ENCODE data around the gene PDE3B. TPM values are rescaled to one million over a fixed set of nuclear protein-coding genes. Genes with fewer than 3 reads are reported as not detected.
"Not testable (repeated sequence)": the region's sequence is repeated elsewhere in the genome, so short reads cannot be mapped to it uniquely, and the experiment has no call there.

PDE3B gene
- total and polyA plus RNA-seq, 7 donors, result 0.11 to 0.59 (median 0.30) TPM

- H3K27ac ChIP-seq, result no peak overlapping the region
- 78 to 85% (median 78%) methylated on average over 3 of the region's 3 CpGs for WGBS, 3 donors
- intact Hi-C loops (cut with DNase I), result no loop called here
Observed at GRCh38 chr11:14626650-14627049, 17.0 kb upstream of the PDE3B start.

GRCh38 chr11:14633506-14634224, 9.9 kb upstream of the PDE3B start:
- WGBS, 3 donors, result 86 to 97% (median 96%) methylated on average over 7 to 20 of the region's 26 CpGs
- intact Hi-C loops (cut with DNase I), result not testable (repeated sequence)

More at GRCh38 chr11:14626650-14627049, 17.0 kb upstream of the PDE3B start:
- ATAC-seq (no peak), DNase-seq (no peak)
- Histone ChIP-seq H3K4me3 (no peak overlapping the region), H3K36me3 (ENCODE audit: insufficient read depth in 1 of 2, low read depth in 1 of 2) (no peaks in the 10 kb centered on the region), H3K9me3 (no peaks in the 10 kb centered on the region), H3K4me1 (no peaks in the 10 kb centered on the region), H3K27me3 (ENCODE audit: insufficient read depth in 3 of 3, low read length in 2 of 3) (no peaks in the 10 kb centered on the region)
- no peak for TF ChIP-seq CTCF (IDR thresholded peaks at IDR 0.05)

GRCh38 chr11:14634813-14635212, 8.8 kb upstream of the PDE3B start:
- TF ChIP-seq CTCF (IDR thresholded peaks at IDR 0.05), result no peak
- Histone ChIP-seq H3K27ac (no peak overlapping the region), H3K4me3 (no peak overlapping the region), H3K4me1 (no peaks in the 10 kb centered on the region), H3K27me3 (ENCODE audit: insufficient read depth in 3 of 3, low read length in 2 of 3) (no peaks in the 10 kb centered on the region), H3K9me3 (no peaks in the 10 kb centered on the region), H3K36me3 (ENCODE audit: insufficient read depth in 1 of 2, low read depth in 1 of 2) (no peaks in the 10 kb centered on the region)
- intact Hi-C loops (cut with DNase I), result no loop called here
- ATAC-seq (no peak), DNase-seq (no peak)
- WGBS, 3 donors, result 8 to 23% (median 23%) methylated on average over 1 of the region's 1 CpG

More at GRCh38 chr11:14633506-14634224, 9.9 kb upstream of the PDE3B start:
- not testable (repeated sequence) for H3K27ac ChIP-seq; H3K36me3 ChIP-seq (ENCODE audit: insufficient read depth in 1 of 2, low read depth in 1 of 2); H3K9me3 ChIP-seq; H3K4me3 ChIP-seq; H3K4me1 ChIP-seq; H3K27me3 ChIP-seq (ENCODE audit: insufficient read depth in 3 of 3, low read length in 2 of 3); ATAC-seq
- peak in 1 of 2 donors; percentile 13 for DNase-seq

- Histone ChIP-seq H3K4me1 (no peaks in the 10 kb centered on the region), H3K27ac (no peak overlapping the region), H3K9me3 (no peaks in the 10 kb centered on the region), H3K36me3 (ENCODE audit: insufficient read depth in 1 of 2, low read depth in 1 of 2) (no peaks in the 10 kb centered on the region), H3K27me3 (ENCODE audit: insufficient read depth in 3 of 3, low read length in 2 of 3) (no peaks in the 10 kb centered on the region), H3K4me3 (no peak overlapping the region)
- DNase-seq (no peak), ATAC-seq (no peak)
- intact Hi-C loops (cut with DNase I), result no loop called here
- WGBS, 3 donors, result 87 to 91% (median 89%) methylated on average over 1 of the region's 1 CpG
- no peak for TF ChIP-seq CTCF (IDR thresholded peaks at IDR 0.05)
Observed at GRCh38 chr11:14635546-14635945, 8.1 kb upstream of the PDE3B start.

GRCh38 chr11:14636119-14636518, 7.5 kb upstream of the PDE3B start:
- 45 to 67% (median 62%) methylated on average over 1 of the region's 1 CpG for WGBS, 3 donors
- Histone ChIP-seq H3K27ac (no peak overlapping the region), H3K27me3 (ENCODE audit: insufficient read depth in 3 of 3, low read length in 2 of 3) (no peaks in the 10 kb centered on the region), H3K9me3 (no peaks in the 10 kb centered on the region), H3K4me3 (no peak overlapping the region), H3K36me3 (ENCODE audit: insufficient read depth in 1 of 2, low read depth in 1 of 2) (no peaks in the 10 kb centered on the region), H3K4me1 (no peaks in the 10 kb centered on the region)
- DNase-seq, result no peak
- no peak for ATAC-seq
- intact Hi-C loops (cut with DNase I), result no loop called here
- TF ChIP-seq CTCF (IDR thresholded peaks at IDR 0.05), result no peak

Measured in psoas muscle (tissue), 8 donors.